A673 (cell line): Measurements from ENCODE around the gene INHBC. TPM values are rescaled to one million over a fixed set of nuclear protein-coding genes. Genes with fewer than 3 reads are reported as not detected.

Experiments used
- BruUV-seq: library from RNA; stranded (reverse); fragments of 400-500 nt; replicated peaks from 2 replicates; lab custom pipeline; 2021; lab: Mats Ljungman, UMichigan
- CTCF ChIA-PET: fragments of 300-600 bp; sonication (Branson Sonifier 250); formaldehyde crosslinking; loops from one replicate; lab custom pipeline; 2022; ENCODE audit warnings: antibody characterized with exemption; lab: Charles Lee
- POLR2A ChIA-PET: fragments of 300-600 bp; sonication (Branson Sonifier 250); formaldehyde crosslinking; loops from one replicate; lab custom pipeline; 2022; ENCODE audit warnings: antibody characterized with exemption; ENCODE audit not compliant: low non-redundant PET; lab: Charles Lee
- DNase-seq: peaks from one replicate; pipeline ENCODE4 v3.0.0-alpha.2; 2015; ENCODE audit warnings: low spot score
- H3K27ac ChIP-seq: fragments of 200-600 bp; sonication (generic); 2 replicates; pipeline ENCODE4 v1.5.1; 2016; ENCODE audit warnings: mixed run types, low read depth, mild to moderate bottlenecking, mixed read lengths, antibody characterized with exemption, low read length; ENCODE audit not compliant: poor library complexity, severe bottlenecking
- H3K27me3 ChIP-seq: fragments of 200-600 bp; sonication (generic); replicated peaks from 2 replicates; pipeline ENCODE4 v1.6.1; 2017; ENCODE audit warnings: mixed run types, low read depth, mild to moderate bottlenecking, mixed read lengths, antibody characterized with exemption, low read length; ENCODE audit not compliant: insufficient read depth, poor library complexity
- H3K36me3 ChIP-seq: fragments of 200-600 bp; sonication (generic); 2 replicates; pipeline ENCODE4 v1.6.1; 2016; ENCODE audit warnings: mixed run types, mild to moderate bottlenecking, mixed read lengths, antibody characterized with exemption, low read length; ENCODE audit not compliant: insufficient read depth, poor library complexity, severe bottlenecking
- H3K4me1 ChIP-seq: fragments of 200-600 bp; sonication (generic); 2 replicates; pipeline ENCODE4 v1.6.1; 2017; ENCODE audit warnings: mixed run types, mild to moderate bottlenecking, mixed read lengths, antibody characterized with exemption, low read length; ENCODE audit not compliant: insufficient read depth, poor library complexity, severe bottlenecking
- H3K4me3 ChIP-seq: fragments of 200-600 bp; sonication (generic); 2 replicates; pipeline ENCODE4 v1.5.1; 2016; ENCODE audit warnings: low read depth, mixed run types, mild to moderate bottlenecking, mixed read lengths, low read length; ENCODE audit not compliant: poor library complexity, severe bottlenecking
- H3K9me3 ChIP-seq: fragments of 200-600 bp; sonication (generic); 2 replicates; pipeline ENCODE4 v1.6.1; 2016; ENCODE audit warnings: mixed run types, low read depth, mild to moderate bottlenecking, mixed read lengths, antibody characterized with exemption, low read length; ENCODE audit not compliant: poor library complexity, severe bottlenecking
- EZH2 ChIP-seq: fragments of 200-600 bp; sonication (generic); IDR thresholded peaks from 2 replicates; pipeline ENCODE4 v1.6.1; 2017; ENCODE audit warnings: borderline replicate concordance, low read depth, mild to moderate bottlenecking, mixed read lengths, antibody characterized with exemption, low read length; ENCODE audit not compliant: poor library complexity, severe bottlenecking
- intact Hi-C: fragments of 100-400 bp; cut with micrococcal nuclease; formaldehyde crosslinking; loops from one replicate; pipeline ENCODE4 v1.10.0; 2022; ENCODE audit not compliant: unreplicated experiment
- total RNA-seq: library from RNA; stranded (reverse); gene quantifications from 2 replicates; pipeline ENCODE4 v1.2.3, GENCODE V29; 2021
- TF ChIP-seq, protein P1 (sequence below): fragments of 300-800, 200-600 bp; sonication (generic); conservative IDR thresholded peaks from 2 replicates; pipeline ENCODE4 v1.5.1; 2017; ENCODE audit warnings: low read depth, mild to moderate bottlenecking, antibody characterized with exemption, low read length, moderate library complexity, mixed read lengths

INHBC gene
- total RNA-seq, 1 experiment from 2014 or later = not detected

DNA sequence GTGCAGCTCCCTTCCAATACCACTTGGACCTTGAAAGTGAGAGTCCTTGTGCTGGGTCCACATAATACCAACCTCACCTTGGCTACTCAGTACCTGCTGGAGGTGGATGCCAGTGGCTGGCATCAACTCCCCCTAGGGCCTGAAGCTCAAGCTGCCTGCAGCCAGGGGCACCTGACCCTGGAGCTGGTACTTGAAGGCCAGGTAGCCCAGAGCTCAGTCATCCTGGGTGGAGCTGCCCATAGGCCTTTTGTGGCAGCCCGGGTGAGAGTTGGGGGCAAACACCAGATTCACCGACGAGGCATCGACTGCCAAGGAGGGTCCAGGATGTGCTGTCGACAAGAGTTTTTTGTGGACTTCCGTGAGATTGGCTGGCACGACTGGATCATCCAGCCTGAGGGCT lies 14.8 kb downstream of the INHBC start:
- TF ChIP-seq, protein P1, sequence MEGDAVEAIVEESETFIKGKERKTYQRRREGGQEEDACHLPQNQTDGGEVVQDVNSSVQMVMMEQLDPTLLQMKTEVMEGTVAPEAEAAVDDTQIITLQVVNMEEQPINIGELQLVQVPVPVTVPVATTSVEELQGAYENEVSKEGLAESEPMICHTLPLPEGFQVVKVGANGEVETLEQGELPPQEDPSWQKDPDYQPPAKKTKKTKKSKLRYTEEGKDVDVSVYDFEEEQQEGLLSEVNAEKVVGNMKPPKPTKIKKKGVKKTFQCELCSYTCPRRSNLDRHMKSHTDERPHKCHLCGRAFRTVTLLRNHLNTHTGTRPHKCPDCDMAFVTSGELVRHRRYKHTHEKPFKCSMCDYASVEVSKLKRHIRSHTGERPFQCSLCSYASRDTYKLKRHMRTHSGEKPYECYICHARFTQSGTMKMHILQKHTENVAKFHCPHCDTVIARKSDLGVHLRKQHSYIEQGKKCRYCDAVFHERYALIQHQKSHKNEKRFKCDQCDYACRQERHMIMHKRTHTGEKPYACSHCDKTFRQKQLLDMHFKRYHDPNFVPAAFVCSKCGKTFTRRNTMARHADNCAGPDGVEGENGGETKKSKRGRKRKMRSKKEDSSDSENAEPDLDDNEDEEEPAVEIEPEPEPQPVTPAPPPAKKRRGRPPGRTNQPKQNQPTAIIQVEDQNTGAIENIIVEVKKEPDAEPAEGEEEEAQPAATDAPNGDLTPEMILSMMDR = no peak
- TF ChIP-seq EZH2 = no peak
- POLR2A ChIA-PET = no interaction called here
- BruUV-seq = no TSS peak

DNA sequence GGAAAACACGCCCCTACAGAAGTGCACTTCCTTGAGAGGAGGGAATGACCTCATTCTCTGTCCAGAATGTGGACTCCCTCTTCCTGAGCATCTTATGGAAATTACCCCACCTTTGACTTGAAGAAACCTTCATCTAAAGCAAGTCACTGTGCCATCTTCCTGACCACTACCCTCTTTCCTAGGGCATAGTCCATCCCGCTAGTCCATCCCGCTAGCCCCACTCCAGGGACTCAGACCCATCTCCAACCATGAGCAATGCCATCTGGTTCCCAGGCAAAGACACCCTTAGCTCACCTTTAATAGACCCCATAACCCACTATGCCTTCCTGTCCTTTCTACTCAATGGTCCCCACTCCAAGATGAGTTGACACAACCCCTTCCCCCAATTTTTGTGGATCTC lies 15.5 kb downstream of the INHBC start:
- H3K27ac ChIP-seq = no peak overlapping the region
- H3K4me1 ChIP-seq = peaks cover 9% of the 10 kb centered on the region
- intact Hi-C loops = no loop called here
- no TSS peak for BruUV-seq
- CTCF ChIA-PET = interaction anchor here (1.2 kb wide), 1 partner anchor 9 kb away, joined by 3 read pairs; the partner anchor contains the start of gene GLI1
- POLR2A ChIA-PET = no interaction called here
- H3K4me3 ChIP-seq = no peak overlapping the region
- TF ChIP-seq, protein P1 = no peak
- no peak for TF ChIP-seq EZH2
- DNase-seq = no peak
- no peaks in the 10 kb centered on the region for H3K9me3 ChIP-seq
- H3K36me3 ChIP-seq = no peaks in the 10 kb centered on the region
- no peaks in the 10 kb centered on the region for H3K27me3 ChIP-seq

More for the DNA sequence above, 14.8 kb downstream of the INHBC start:
- H3K27me3 ChIP-seq = no peaks in the 10 kb centered on the region
- peaks cover 2% of the 10 kb centered on the region for H3K4me1 ChIP-seq
- DNase-seq = no peak
- no peaks in the 10 kb centered on the region for H3K36me3 ChIP-seq
- intact Hi-C loops = no loop called here
- CTCF ChIA-PET = interaction anchor here (0.5 kb wide), 1 partner anchor 141 kb away, joined by 9 read pairs; no protein-coding TSS in a partner anchor
- no peak overlapping the region for H3K4me3 ChIP-seq
- H3K9me3 ChIP-seq = no peaks in the 10 kb centered on the region
- H3K27ac ChIP-seq = no peak overlapping the region

DNA sequence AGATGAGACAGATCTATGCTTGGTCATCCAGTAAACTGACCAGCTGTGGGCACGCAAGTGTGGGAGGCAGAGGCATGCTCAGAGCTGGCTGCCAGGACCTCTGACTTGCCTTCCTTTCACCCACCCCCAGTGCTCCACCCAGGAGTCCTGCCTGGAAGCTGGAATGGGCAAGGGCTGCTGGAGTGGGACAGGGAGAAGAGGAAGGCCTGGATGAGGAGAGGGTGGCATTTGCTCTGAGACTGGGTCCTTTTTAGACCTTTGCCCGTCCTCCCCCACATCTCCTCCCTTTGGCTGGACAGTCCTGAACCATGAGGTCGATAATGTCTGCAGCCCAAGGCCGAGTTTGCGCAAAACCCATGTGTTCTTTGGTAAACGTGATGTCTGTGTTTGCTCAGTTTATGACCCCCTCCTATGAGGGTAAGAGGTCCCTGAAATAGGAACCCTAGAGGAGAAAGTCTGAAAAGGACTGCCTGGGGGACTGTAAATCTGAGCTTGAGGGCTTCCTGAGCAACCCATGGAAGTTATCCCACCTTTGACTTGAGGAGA lies 16.7 kb downstream of the INHBC start:
- no TSS peak for BruUV-seq
- TF ChIP-seq, protein P1 = no peak
- no peak for TF ChIP-seq EZH2
- H3K4me3 ChIP-seq = no peak overlapping the region
- H3K27ac ChIP-seq = no peak overlapping the region
- ChIA-PET CTCF (interaction anchor here (0.6 to 1.2 kb wide), 2 partner anchors 8 to 138 kb away, joined by 3 to 4 read pairs; partner anchors contain the start of gene GLI1), POLR2A (interaction anchor here (0.7 kb wide), 1 partner anchor 182 kb away, joined by 4 read pairs; no protein-coding TSS in a partner anchor)
- no peaks in the 10 kb centered on the region for H3K27me3 ChIP-seq
- peaks cover 19% of the 10 kb centered on the region for H3K4me1 ChIP-seq
- DNase-seq = no peak
- no peaks in the 10 kb centered on the region for H3K36me3 ChIP-seq
- no peaks in the 10 kb centered on the region for H3K9me3 ChIP-seq
- intact Hi-C loops = no loop called here
